NCI-H2227 (cell line): ENCODE data around the gene CHST3.

Source experiments
- DNase-seq: peaks from one replicate; lab custom pipeline; 2025; ENCODE audit not compliant: unreplicated experiment; lab: John Stamatoyannopoulos, UW

The CHST3 gene

DNA sequence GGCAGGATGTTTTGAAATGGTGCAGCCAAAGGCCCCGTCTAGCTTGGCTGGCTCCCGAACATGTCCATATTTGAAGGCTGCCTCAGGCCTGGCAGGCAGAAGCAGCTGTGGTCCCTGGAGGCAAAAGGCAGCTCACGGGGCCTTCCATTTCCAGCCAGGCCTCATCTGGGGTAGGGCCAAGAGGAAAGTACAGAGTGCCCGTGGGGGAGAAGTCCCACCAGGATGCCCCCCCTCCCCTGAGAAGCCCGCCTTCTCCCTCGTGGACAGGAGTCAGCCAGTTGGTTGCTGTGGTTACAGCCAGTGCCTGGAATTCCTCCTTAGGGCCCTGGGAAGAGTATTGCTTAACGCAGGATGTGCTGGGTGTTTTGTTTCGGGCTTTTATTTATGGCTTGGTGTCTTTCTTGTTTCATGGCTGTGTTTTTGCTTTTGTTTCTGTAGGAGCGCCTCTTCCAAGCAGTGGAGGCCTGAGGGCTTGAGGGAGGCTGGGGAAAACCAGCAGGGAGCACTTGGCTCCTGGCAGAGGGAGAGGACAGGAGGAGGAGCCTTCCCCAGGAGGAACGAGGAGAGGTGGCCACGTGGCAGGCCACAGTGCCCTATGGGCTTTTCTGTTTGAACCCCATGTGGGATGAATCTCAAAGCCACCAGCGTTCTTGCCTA lies 45.4 kb downstream of the CHST3 start:
- DNase-seq, result no peak

DNA sequence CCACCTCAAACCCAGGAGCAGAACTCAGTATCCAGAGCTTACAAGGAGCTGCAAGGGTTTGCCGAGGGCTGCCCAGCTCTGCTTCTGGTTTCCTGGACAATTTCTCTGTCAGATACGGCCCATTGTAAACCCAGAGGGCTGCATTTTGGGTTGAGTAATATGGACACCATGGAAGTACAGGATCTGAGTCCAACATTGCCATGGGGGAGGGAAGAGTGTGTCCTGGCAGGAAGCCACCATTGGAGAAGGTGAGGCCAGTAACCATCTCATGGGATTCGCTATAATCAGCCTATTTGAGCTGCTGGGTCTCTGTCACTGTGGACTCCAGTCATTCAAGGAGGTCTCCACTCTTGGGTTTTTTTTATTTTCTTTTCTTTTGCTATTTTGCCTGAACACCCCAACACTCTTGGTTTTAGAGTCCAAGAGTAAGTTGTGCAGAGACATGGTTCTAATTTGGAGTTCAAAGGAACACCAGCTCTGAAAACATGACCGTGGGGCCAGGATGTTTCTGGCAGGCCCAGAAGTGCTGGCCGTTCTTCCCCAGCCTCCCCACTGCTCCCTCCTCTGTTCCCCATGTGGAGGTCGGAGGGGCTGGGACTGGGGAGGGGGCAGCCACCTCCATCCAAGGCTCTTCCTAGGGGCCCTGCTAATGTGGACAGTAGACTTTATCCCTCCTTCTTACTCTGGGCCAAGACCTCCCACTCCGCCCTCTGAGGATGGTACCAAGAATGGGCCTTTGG lies 46.2 kb downstream of the CHST3 start:
- no peak for DNase-seq

DNA sequence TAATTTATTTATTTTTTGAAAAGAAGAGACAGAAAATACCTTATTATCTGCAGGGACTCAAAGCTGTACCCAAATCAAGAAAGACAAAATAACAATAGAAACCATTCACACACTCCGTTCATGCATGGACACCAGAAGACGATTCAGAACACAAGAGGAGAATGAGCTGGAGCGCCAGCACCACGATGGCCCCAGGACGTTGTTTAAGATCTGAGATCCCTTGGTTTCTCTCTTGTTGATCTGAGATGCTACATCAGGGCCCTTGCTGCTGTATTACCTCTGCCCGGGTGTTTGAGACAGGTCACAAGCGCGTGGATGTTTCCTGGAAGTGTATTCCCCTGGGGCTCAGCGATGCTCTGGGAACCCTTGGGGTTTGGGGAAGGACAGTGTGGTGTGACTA lies 46.8 kb downstream of the CHST3 start:
- no peak for DNase-seq

DNA sequence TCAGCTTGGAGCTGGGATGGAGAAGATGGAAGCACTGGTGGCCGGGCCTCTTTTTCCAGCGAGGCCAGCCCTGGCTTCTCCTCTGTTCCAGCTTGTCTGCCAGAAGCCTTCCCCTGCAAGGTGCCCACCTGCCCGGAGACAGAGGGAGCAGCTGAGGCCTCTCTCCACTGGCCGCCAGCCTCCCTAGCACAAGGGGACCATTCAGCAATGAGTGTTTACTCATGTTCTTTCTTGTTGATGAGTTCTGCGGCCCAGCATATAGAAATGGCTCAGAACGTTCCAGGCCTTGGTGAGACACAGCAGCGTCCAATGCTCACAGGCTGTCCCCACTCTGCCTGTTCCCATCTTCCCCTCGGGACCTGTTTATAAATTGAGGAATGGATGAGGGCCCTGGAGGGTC lies 47.3 kb downstream of the CHST3 start:
- DNase-seq, result no peak

DNA sequence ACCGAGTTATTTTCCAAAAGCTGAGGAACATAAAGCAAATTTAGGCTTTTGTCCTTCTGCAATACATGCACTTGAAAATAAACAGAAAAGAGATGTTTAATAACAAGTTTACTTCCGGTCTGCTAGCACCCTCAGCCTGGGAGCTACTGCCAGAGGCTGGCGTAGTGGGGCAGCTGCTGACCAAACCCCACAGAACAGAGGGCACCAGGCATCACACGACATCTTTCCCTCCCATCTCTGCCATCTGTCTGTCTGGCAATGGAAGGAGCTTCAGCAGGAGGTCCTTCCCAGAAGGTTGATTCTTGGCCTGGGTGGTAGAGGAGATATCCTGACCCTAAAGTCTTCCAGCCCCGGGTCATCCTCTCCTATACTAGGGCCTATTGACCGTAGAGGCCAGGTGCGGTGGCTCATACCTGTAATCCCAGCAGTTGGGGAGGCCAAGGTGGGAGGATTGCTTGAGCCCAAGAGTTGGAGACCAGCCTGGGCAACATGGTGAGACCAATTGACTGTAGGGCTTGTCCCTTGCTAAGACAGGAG lies 47.8 kb downstream of the CHST3 start:
- DNase-seq, result no peak

DNA sequence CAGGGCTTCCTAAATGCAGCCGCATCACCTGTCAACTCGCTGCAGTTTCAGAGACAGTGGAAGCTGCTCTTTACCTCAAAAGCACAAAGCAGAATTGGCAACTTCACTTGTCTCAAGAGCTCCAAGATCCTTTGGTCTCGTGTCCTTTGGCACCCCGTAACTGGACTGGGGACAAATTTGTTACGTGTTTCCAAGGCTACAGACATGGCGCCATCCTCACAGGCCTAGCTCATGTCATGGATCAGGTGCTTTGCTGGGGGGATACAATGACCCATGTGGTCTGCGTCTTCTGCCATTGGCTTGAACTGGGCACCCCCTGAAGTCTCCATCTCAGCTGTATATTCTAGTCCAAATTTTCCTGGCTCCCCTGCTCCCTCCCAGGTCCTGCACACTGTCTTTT lies 48.6 kb downstream of the CHST3 start:
- no peak for DNase-seq

DNA sequence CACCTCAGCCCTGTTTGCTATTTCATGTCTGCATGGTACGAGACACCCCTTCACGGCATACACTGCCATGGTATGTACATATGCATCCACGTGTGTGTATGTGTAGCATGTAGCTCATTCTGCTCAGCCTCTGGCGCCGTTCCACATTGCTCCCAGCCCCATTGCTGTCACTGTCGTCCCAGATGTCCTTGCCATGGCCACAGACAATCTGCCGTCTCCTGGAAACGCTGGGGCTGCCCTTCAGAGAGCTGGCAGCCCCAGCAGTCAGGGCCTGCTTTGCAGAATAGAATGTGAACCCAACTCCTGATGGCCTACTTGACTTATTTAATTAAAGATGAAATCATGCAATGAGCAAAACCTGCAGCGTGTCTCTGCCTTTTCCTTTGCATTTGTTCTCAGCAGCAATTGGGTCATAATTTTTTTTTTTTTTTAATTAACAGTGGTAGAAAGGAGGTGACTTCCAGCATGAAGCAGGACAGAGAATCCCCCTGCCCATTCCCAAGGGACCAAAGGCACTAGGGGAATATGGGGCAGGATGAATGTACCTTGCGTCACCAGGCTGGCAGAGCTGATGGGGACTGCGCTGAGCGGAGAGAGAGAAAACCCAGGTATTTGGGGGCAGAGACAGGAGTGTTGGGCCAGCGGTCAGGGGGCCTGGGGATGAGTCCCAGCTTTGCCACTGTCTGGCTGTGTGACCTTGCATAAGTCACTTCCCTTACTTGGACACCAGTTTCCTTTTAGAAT lies 49.2 kb downstream of the CHST3 start:
- DNase-seq, result no peak

DNA sequence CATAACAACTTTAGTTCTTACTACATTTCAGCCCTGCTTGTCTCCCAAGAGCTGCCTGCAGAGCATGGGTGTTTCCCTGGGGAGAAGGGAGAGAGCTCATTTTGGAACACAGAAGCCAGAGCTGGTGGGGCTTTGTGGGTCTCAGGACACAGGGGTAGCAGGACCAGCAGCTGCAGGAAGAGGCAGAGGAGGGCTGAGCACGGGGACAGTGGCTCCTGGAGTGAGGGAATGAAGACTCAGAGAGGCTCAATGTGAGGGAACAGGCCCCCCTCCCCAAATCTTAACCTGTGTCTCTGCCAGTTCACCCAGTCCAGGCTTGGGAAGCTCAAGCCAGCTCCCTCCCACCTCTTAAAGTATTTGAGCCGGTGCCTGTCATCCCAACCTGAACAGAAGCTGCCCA lies 50.0 kb downstream of the CHST3 start:
- no peak for DNase-seq

DNA sequence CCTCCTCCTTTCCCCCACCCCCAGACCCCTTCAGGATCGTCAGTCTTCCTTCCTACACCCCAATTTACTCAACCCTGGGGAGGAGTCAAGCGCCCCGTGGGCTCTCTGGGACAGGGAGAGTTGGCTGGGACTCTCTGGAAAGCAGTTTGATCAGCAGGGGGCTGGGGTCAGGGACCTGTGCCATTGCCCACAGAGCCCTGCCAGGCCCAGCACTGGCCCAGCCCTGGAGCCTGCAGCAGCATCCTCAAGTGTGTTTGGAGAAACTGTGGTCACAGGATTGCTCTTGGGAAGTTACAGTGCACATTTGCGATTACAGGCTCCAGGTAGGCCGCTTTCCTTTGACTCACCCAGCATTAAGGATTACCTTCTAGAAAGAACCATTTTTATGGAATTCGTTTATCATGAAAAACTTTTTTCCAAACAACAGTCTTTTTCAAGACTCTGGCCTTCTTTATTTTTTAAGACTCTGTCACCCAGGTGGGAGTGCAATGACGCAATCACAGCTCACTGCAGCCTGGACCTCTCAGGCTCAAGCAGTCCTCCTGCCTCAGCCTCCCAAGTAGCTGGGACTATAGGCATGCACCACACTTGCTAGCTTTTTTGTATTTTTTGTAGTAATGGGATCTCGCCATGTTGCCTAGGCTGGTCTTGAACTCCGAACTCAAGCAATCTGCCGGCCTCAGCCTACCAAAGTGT lies 50.7 kb downstream of the CHST3 start:
- DNase-seq, result no peak

DNA sequence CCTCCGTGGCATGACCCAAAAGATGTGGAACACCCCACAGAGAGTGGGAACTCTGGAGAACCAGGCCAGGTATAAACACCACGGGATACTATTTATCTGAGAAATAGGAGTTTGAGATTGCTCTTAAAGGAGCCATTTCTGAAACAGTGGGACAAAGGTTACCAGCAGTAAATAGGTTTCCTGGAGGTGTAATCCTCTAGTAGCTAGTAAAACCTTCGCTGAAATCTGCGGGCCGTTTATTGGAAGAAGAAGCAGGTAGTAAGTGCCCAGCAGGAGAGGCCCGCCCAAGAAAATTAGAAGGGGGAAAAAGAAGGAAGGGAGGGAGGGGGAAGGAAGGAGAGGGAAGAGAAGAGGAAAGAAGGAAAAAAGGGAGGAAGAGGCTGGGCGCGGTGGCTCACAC lies 51.6 kb downstream of the CHST3 start:
- DNase-seq, result no peak

DNA sequence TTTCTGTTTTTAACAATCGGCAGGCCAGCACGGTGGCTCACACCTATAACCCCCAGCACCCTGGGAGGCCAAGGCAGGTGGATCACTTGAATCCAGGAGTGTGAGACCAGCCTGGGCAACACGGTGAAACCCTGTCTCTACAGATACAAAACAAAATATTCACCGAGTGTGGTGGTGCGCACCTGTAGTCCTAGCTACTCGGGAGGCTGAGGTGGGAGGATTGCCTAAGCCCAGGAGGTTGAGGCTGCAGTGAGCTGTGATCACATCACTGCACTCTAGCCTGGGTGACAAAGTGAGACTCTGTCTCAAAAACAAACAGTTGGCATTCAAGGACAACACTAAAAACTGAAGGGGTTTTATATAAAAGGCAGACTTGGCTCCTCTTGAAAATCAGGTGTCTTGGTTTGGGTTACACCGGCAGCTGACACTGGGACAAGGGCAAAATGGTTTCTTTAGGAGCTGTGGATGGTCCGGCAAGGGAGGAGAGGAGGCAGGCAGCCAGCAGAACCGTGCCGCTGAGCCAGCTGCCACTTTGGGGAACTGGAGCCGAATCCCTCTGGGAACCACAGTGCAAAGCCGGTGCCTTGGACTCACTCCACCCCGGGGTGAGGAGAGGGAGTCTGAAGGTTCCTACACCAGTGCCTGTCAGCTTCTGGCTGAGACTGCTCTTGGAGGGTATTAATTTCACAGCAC lies 52.6 kb downstream of the CHST3 start:
- no peak for DNase-seq

DNA sequence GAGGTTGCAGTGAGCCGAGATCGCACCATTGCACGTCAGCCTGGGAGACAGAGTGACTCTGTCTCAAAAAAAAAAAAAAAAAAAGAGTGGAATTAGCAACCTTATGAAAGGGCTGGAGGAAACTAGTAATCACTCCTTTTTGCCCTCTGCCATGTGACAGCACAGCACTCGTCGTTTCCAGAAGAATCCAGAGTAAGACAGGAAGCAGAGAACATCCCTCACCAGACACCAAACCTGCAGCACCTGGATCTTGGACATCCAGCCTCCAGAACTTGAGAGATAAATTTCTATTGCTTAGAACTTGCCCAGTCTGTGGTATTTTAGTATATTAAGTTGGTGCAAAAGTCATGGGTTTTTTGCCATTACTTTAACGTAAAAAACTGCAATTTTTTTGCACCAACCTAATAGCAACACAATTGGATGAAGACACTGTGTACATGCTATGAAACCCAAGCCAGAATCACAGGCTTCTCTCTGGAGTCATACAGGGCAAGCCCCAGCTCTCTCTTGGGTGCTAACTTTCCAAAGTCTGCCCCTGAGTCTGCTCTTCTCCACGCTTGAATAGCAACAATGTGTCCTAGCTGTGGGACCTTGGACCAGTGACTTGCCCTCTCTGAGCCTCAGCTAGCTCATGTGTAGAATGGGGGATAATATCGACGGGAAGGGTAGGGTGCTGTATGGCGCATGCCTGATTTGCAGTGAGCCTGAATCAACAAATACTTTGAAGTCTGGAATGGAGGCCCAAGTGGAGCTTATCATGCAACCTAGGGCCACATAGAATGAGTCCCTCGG lies 55.1 kb downstream of the CHST3 start:
- no peak for DNase-seq

DNA sequence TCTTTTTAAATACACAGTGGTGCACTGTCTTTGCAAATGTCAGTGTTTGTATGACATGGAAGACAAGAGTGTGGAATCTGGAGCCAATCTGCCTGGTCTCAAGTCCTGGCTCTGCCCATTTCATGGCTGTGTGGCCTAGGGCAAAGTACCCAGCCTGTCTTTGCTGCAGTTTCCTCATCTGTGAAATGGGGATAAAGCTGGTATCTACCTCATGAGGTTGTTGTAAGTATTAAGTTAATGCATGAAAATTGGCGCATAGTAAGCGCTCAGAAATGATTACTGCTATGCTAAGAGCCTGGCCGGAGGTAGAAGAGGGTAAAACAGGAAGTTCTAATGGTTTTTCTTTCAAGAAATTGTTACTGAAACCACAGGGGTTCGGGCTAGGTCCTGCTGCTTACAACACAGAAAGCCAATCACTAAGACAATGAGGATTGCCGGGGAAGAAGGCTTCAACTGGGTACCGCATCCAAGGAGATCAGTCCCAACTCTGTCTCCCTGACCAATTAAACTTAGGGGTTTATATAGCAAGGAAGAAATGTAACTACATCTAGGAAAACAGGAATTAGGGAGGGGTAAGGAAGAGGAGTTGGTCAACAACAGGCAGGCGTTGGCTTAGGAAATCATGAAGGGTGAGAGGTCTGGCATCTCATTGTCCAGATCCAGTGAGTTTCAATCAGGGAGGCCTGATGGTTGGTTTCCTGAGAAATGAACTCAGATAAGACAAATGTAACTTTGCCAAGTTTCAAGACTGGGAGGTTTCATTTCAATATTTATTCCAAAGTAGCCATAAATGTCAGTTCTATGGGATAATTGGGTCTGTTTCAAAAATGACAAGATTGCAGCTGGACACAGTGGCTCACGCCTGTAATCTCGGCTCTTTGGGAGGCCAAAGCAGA lies 57.0 kb downstream of the CHST3 start:
- no peak for DNase-seq

DNA sequence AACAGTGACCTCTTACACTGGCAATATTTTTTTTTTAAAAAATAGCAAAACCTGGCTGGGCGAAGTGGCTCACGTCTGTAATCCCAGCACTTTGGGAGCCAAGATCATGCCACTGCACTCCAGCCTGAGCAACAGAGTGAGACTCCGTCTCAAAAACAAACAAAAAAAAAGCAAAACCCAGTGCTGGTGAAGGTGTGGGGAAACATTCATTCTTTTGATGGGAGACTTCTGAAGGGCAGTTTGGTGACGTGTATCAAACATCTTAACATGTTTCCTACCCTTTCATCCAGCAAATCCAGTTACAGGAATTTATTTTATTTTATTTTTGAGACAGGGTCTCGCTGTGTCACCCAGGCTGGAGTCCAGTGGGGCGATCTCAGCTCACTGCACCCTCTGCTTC lies 58.0 kb downstream of the CHST3 start:
- DNase-seq, result no peak

DNA sequence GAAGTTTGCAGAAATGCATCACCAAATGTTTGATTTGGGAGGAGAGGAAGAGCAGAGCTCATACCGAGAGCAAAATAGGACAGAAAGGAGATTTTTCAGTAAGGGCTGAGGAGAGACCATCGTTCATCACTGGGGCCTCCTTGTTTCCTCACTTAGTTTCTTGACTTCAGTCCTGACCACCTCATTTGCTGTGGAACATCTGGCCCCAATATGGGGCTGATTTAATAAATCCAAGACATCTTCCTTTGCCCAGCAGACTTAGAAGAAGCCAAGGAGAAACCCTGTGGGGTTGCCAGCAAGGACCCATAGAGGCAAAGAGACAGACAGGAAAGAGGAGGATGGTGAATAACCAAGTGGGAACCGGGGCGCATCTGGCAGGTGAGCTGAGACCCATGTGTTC lies 60.4 kb downstream of the CHST3 start:
- no peak for DNase-seq

DNA sequence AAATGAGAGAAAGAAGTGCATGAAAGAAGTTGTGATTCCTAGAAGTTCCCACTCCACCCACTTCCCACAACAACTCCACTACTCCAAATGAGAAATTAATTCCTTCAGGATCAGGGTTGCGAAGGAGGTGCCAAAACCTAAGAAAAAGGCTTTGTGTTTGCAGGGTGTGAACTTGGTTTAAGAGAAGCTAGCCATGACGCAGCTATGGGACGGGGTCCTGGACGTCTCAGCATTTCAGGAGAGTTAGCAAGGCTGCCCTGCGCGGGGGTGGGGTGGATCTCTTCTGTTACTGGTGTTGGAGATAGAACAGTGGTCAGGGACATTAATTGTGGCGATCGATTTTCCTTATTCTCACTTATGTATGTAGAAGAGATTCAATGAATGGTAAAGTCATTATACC lies 61.2 kb downstream of the CHST3 start:
- DNase-seq, result no peak

DNA sequence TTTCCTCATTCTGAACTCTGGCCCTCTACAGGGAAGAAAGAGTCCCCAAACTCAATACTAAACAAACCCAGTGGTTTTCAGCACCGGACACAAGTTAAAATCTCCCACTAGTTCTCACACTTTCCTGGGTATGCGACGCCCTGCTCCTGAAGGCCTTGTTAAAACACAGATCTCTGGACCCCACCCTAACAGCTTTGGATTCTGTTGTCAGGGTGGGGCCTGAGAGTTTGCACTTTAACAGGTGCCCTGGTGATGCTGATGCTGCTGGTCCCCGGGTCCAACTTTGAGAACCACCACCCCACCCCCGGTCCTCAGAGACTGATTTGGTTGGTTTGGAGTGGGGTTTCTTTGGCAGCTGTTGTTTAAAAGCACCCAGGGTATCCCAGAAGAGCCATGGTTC lies 61.6 kb downstream of the CHST3 start:
- DNase-seq, result no peak

DNA sequence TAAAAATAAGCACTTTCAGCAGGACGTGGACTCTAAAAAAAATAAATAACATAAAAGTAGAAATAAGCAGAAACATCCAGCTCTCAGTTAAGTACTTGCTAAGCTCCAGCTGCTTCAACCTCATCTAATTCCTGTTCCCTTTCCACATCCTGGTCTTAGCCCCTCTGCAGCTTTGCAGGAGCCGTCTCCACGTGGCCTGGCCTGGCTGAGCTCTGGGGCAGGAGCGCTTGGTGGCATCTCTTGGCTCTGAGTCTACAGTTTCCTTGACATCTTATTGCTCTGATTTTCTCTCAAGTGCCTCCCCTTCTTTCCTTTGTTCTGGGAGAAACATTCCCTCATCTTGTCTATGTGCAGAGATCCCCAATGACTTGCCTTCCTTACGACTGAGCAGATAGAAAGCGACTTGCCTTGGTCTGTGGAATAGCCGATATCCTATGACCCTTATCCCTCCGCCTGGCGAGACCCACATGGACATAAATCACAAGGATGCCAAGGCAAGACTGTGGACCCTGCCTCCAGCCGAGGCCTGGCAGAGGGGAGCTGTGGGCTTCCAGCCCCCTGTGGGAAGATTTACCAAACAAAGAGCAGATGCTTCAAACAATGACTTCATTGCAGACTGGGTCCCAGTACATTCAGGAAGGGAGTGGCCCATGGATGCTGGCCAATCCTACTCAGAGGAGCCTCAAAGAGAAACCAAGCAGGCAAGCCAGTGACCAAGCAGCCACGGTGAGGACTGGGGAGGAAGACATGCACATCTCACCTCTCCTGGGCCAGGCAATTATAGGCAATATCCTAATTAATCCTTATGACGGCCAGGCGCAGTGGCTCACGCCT lies 62.3 kb downstream of the CHST3 start:
- no peak for DNase-seq
